Stimulated activated CD4-positive, alpha-beta T cell treated with anti-CD3 and anti-CD28 coated beads, Interleukin-15, amount 100 ng/mL, for 48 hours (primary cell): ENCODE measurements around the gene C12orf43.

Experiments
- DNase-seq, 2 donors: peaks; one replicate each; pipeline ENCODE4 v3.0.0-alpha.2; 2020; ENCODE audit warnings: low read depth in 2 of 2

Gene C12orf43

GRCh38 chr12:120978296-120979219 lies 37.7 kb downstream of the C12orf43 start, which contains the start of gene HNF1A:
Gene HNF1A, plus strand, starts transcription at chr12:120978543. Its CDS starts 226 bp downstream, at chr12:120978769.
- DNase-seq, result no peak

- no peak for DNase-seq
Observed at GRCh38 chr12:120977531-120978295, 38.6 kb downstream of the C12orf43 start.

- DNase-seq, result no peak
Observed at GRCh38 chr12:120972870-120973543, 43.3 kb downstream of the C12orf43 start.

GRCh38 chr12:120971299-120972180 lies 44.7 kb downstream of the C12orf43 start:
- DNase-seq, result peak in 1 of 2 donors; percentile 19

GRCh38 chr12:120970310-120970709 lies 46.0 kb downstream of the C12orf43 start:
- no peak for DNase-seq

- no peak for DNase-seq
Observed at GRCh38 chr12:120965534-120966091, 50.7 kb downstream of the C12orf43 start.

GRCh38 chr12:120964298-120964697 lies 52.0 kb downstream of the C12orf43 start:
- DNase-seq, result no peak

- no peak for DNase-seq
Observed at GRCh38 chr12:120962532-120963020, 53.7 kb downstream of the C12orf43 start.

- no peak for DNase-seq
Observed at GRCh38 chr12:120961604-120962531, 54.4 kb downstream of the C12orf43 start.

- DNase-seq, result peak; percentile 24 to 30
Observed at GRCh38 chr12:120960657-120961056, 55.6 kb downstream of the C12orf43 start.

- no peak for DNase-seq
Observed at GRCh38 chr12:120959111-120959878, 57.0 kb downstream of the C12orf43 start.

- no peak for DNase-seq
Observed at GRCh38 chr12:120956579-120957300, 59.5 kb downstream of the C12orf43 start.

- no peak for DNase-seq
Observed at GRCh38 chr12:120955232-120955631, 61.1 kb downstream of the C12orf43 start.

GRCh38 chr12:120950807-120951206 lies 65.5 kb downstream of the C12orf43 start:
- no peak for DNase-seq
